ENCODE results near the gene INTS1.

INTS1 gene

GRCh38 chr7:1458683-1459511 lies 45.3 kb downstream of the INTS1 start, which contains the start of gene MICALL2:
Gene MICALL2, minus strand, starts transcription at chr7:1459470. Its CDS starts 144 bp downstream, at chr7:1459326.
- H3K4me3 Mint-ChIP-seq: peak within 1 kb of the TSS; percentile 73
- H3K4me1 Mint-ChIP-seq: peaks cover 21% of the 10 kb centered on the region
- no peaks in the 10 kb centered on the region for H3K27me3 Mint-ChIP-seq
- H3K27ac Mint-ChIP-seq: no peak within 1 kb of the TSS
- H3K36me3 Mint-ChIP-seq: no peaks in the 10 kb centered on the region
- H3K9me3 Mint-ChIP-seq: no peaks in the 10 kb centered on the region

- Mint-ChIP-seq H3K36me3 (no peaks in the 10 kb centered on the region), H3K27ac (no peak overlapping the region), H3K4me3 (peak overlapping the region; percentile 33), H3K27me3 (no peaks in the 10 kb centered on the region), H3K9me3 (no peaks in the 10 kb centered on the region), H3K4me1 (peaks cover 21% of the 10 kb centered on the region)
Measured at GRCh38 chr7:1457949-1458682, 46.1 kb downstream of the INTS1 start.

GRCh38 chr7:1457059-1457948 lies 46.9 kb downstream of the INTS1 start:
- Mint-ChIP-seq H3K27me3 (no peaks in the 10 kb centered on the region), H3K27ac (no peak overlapping the region), H3K4me1 (peaks cover 21% of the 10 kb centered on the region), H3K9me3 (no peaks in the 10 kb centered on the region), H3K36me3 (no peaks in the 10 kb centered on the region), H3K4me3 (no peak overlapping the region)

- Mint-ChIP-seq H3K27me3 (no peaks in the 10 kb centered on the region), H3K9me3 (no peaks in the 10 kb centered on the region), H3K27ac (no peak overlapping the region)
Measured at GRCh38 chr7:1455955-1456354, 48.2 kb downstream of the INTS1 start.

GRCh38 chr7:1455241-1455939 lies 48.8 kb downstream of the INTS1 start:
- Mint-ChIP-seq H3K27ac (no peak overlapping the region), H3K36me3 (no peaks in the 10 kb centered on the region), H3K27me3 (no peaks in the 10 kb centered on the region), H3K4me3 (no peak overlapping the region), H3K4me1 (peaks cover 15% of the 10 kb centered on the region), H3K9me3 (no peaks in the 10 kb centered on the region)

More at GRCh38 chr7:1455955-1456354, 48.2 kb downstream of the INTS1 start:
- Mint-ChIP-seq H3K36me3 (no peaks in the 10 kb centered on the region), H3K4me1 (peaks cover 15% of the 10 kb centered on the region), H3K4me3 (no peak overlapping the region)

GRCh38 chr7:1454542-1454941 lies 49.6 kb downstream of the INTS1 start:
- H3K4me1 Mint-ChIP-seq: peaks cover 11% of the 10 kb centered on the region
- no peak overlapping the region for H3K27ac Mint-ChIP-seq
- H3K4me3 Mint-ChIP-seq: no peak overlapping the region
- H3K9me3 Mint-ChIP-seq: no peaks in the 10 kb centered on the region
- no peaks in the 10 kb centered on the region for H3K27me3 Mint-ChIP-seq
- H3K36me3 Mint-ChIP-seq: no peaks in the 10 kb centered on the region

GRCh38 chr7:1452205-1452604 lies 52.0 kb downstream of the INTS1 start:
- Mint-ChIP-seq H3K4me3 (no peak overlapping the region), H3K4me1 (peaks cover 1% of the 10 kb centered on the region), H3K27me3 (no peaks in the 10 kb centered on the region), H3K9me3 (no peaks in the 10 kb centered on the region), H3K36me3 (no peaks in the 10 kb centered on the region), H3K27ac (peak overlapping the region; percentile 30)

GRCh38 chr7:1450987-1451386 lies 53.2 kb downstream of the INTS1 start:
- Mint-ChIP-seq H3K27ac (no peak overlapping the region), H3K27me3 (no peaks in the 10 kb centered on the region), H3K4me3 (no peak overlapping the region), H3K4me1 (no peaks in the 10 kb centered on the region), H3K36me3 (no peaks in the 10 kb centered on the region), H3K9me3 (no peaks in the 10 kb centered on the region)

- Mint-ChIP-seq H3K27ac (no peak overlapping the region), H3K4me3 (no peak overlapping the region), H3K36me3 (no peaks in the 10 kb centered on the region), H3K9me3 (no peaks in the 10 kb centered on the region), H3K27me3 (no peaks in the 10 kb centered on the region), H3K4me1 (no peaks in the 10 kb centered on the region)
Measured at GRCh38 chr7:1450431-1450830, 53.8 kb downstream of the INTS1 start.

GRCh38 chr7:1449951-1450350 lies 54.2 kb downstream of the INTS1 start:
- no peaks in the 10 kb centered on the region for H3K4me1 Mint-ChIP-seq
- H3K4me3 Mint-ChIP-seq: no peak overlapping the region
- H3K27ac Mint-ChIP-seq: no peak overlapping the region
- no peaks in the 10 kb centered on the region for H3K9me3 Mint-ChIP-seq
- H3K36me3 Mint-ChIP-seq: no peaks in the 10 kb centered on the region
- no peaks in the 10 kb centered on the region for H3K27me3 Mint-ChIP-seq

- Mint-ChIP-seq H3K4me1 (no peaks in the 10 kb centered on the region), H3K4me3 (no peak overlapping the region), H3K27me3 (no peaks in the 10 kb centered on the region), H3K36me3 (no peaks in the 10 kb centered on the region), H3K27ac (no peak overlapping the region), H3K9me3 (no peaks in the 10 kb centered on the region)
Measured at GRCh38 chr7:1449501-1449900, 54.7 kb downstream of the INTS1 start.

GRCh38 chr7:1448958-1449357 lies 55.2 kb downstream of the INTS1 start:
- Mint-ChIP-seq H3K27ac (no peak overlapping the region), H3K4me3 (no peak overlapping the region), H3K4me1 (no peaks in the 10 kb centered on the region), H3K27me3 (no peaks in the 10 kb centered on the region), H3K36me3 (no peaks in the 10 kb centered on the region), H3K9me3 (no peaks in the 10 kb centered on the region)

- no peak overlapping the region for H3K4me3 Mint-ChIP-seq
- no peaks in the 10 kb centered on the region for H3K4me1 Mint-ChIP-seq
- no peaks in the 10 kb centered on the region for H3K36me3 Mint-ChIP-seq
- no peak overlapping the region for H3K27ac Mint-ChIP-seq
- no peaks in the 10 kb centered on the region for H3K27me3 Mint-ChIP-seq
- H3K9me3 Mint-ChIP-seq: no peaks in the 10 kb centered on the region
Measured at GRCh38 chr7:1447551-1448244, 56.5 kb downstream of the INTS1 start.

GRCh38 chr7:1447112-1447511 lies 57.1 kb downstream of the INTS1 start:
- H3K27ac Mint-ChIP-seq: no peak overlapping the region
- H3K9me3 Mint-ChIP-seq: no peaks in the 10 kb centered on the region

More at GRCh38 chr7:1447112-1447511, 57.1 kb downstream of the INTS1 start:
- Mint-ChIP-seq H3K4me1 (no peaks in the 10 kb centered on the region), H3K4me3 (no peak overlapping the region), H3K27me3 (no peaks in the 10 kb centered on the region), H3K36me3 (no peaks in the 10 kb centered on the region)
